ENCODE data around the gene CGNL1. TPM values are rescaled to one million over a fixed set of nuclear protein-coding genes. Genes with fewer than 3 reads are reported as not detected.

CGNL1 gene
- total RNA-seq, 1 donor from 2014 or later = 11.0 TPM

GRCh38 chr15:57343048-57343447 lies 33.3 kb upstream of the CGNL1 start:
- Histone ChIP-seq H3K9ac (ENCODE audit: low read length) (no peak overlapping the region), H3K27me3 (ENCODE audit: insufficient read depth, low read length) (no peaks in the 10 kb centered on the region), H4K20me1 (ENCODE audit: insufficient read depth, low read length) (no peaks in the 10 kb centered on the region), H3K27ac (ENCODE audit: low read depth, low read length) (no peak overlapping the region), H3K4me2 (ENCODE audit: low read length) (no peak overlapping the region), H2AFZ (ENCODE audit: low read depth, low read length) (no peak overlapping the region), H3K4me3 (ENCODE audit: insufficient read depth, low read depth, low read length) (no peak overlapping the region), H3K36me3 (ENCODE audit: insufficient read depth, low read length) (no peaks in the 10 kb centered on the region), H3K9me3 (ENCODE audit: insufficient read depth, low read depth, low read length) (no peaks in the 10 kb centered on the region), H3K4me1 (ENCODE audit: insufficient read depth, low read length) (peaks cover 2% of the 10 kb centered on the region), H3K79me2 (ENCODE audit: insufficient read depth, low read length) (no peaks in the 10 kb centered on the region)
- DNase-seq (ENCODE audit: low read depth) (no peak), FAIRE-seq (no peak)
- Mint-ChIP-seq H3K36me3 (ENCODE audit: low read depth, unreplicated experiment) (no peaks in the 10 kb centered on the region), H3K4me1 (ENCODE audit: low read depth, unreplicated experiment) (peaks cover 2% of the 10 kb centered on the region), H3K27ac (ENCODE audit: unreplicated experiment) (no peak overlapping the region), H3K4me3 (ENCODE audit: unreplicated experiment) (no peak overlapping the region), H3K9me3 (ENCODE audit: unreplicated experiment) (peaks cover 4% of the 10 kb centered on the region), H3K27me3 (ENCODE audit: low read depth, unreplicated experiment) (peaks cover 4% of the 10 kb centered on the region)
- TF ChIP-seq EZH2 (IDR thresholded peaks at IDR 0.05; ENCODE audit: insufficient read depth, low read length) (no peak), CTCF (IDR thresholded peaks at IDR 0.05; ENCODE audit: insufficient read depth, low read depth, low read length) (no peak)

GRCh38 chr15:57343498-57343897 lies 32.8 kb upstream of the CGNL1 start:
- H3K27me3 Mint-ChIP-seq (ENCODE audit: low read depth, unreplicated experiment) = peaks cover 4% of the 10 kb centered on the region
- no peaks in the 10 kb centered on the region for H4K20me1 ChIP-seq (ENCODE audit: insufficient read depth, low read length)
- H3K36me3 ChIP-seq (ENCODE audit: insufficient read depth, low read length) = no peaks in the 10 kb centered on the region
- H3K9ac ChIP-seq (ENCODE audit: low read length) = no peak overlapping the region
- H3K27me3 ChIP-seq (ENCODE audit: insufficient read depth, low read length) = no peaks in the 10 kb centered on the region
- no peaks in the 10 kb centered on the region for H3K9me3 ChIP-seq (ENCODE audit: insufficient read depth, low read depth, low read length)
- H3K27ac ChIP-seq (ENCODE audit: low read depth, low read length) = no peak overlapping the region
- H3K9me3 Mint-ChIP-seq (ENCODE audit: unreplicated experiment) = peaks cover 4% of the 10 kb centered on the region
- no peak overlapping the region for H3K4me3 Mint-ChIP-seq (ENCODE audit: unreplicated experiment)
- H3K79me2 ChIP-seq (ENCODE audit: insufficient read depth, low read length) = no peaks in the 10 kb centered on the region
- H3K4me2 ChIP-seq (ENCODE audit: low read length) = no peak overlapping the region
- DNase-seq (ENCODE audit: low read depth) (no peak), FAIRE-seq (no peak)
- no peak overlapping the region for H3K4me3 ChIP-seq (ENCODE audit: insufficient read depth, low read depth, low read length)
- H2AFZ ChIP-seq (ENCODE audit: low read depth, low read length) = no peak overlapping the region
- H3K36me3 Mint-ChIP-seq (ENCODE audit: low read depth, unreplicated experiment) = no peaks in the 10 kb centered on the region
- no peaks in the 10 kb centered on the region for H3K4me1 Mint-ChIP-seq (ENCODE audit: low read depth, unreplicated experiment)
- H3K27ac Mint-ChIP-seq (ENCODE audit: unreplicated experiment) = no peak overlapping the region
- no peak for TF ChIP-seq CTCF (IDR thresholded peaks at IDR 0.05; ENCODE audit: insufficient read depth, low read depth, low read length)
- H3K4me1 ChIP-seq (ENCODE audit: insufficient read depth, low read length) = no peaks in the 10 kb centered on the region

GRCh38 chr15:57344282-57344681 lies 32.0 kb upstream of the CGNL1 start:
- Histone ChIP-seq H3K4me1 (ENCODE audit: insufficient read depth, low read length) (no peaks in the 10 kb centered on the region), H3K9me3 (ENCODE audit: insufficient read depth, low read depth, low read length) (no peaks in the 10 kb centered on the region), H2AFZ (ENCODE audit: low read depth, low read length) (no peak overlapping the region), H3K4me3 (ENCODE audit: insufficient read depth, low read depth, low read length) (no peak overlapping the region), H3K27ac (ENCODE audit: low read depth, low read length) (no peak overlapping the region), H3K79me2 (ENCODE audit: insufficient read depth, low read length) (no peaks in the 10 kb centered on the region), H3K27me3 (ENCODE audit: insufficient read depth, low read length) (no peaks in the 10 kb centered on the region), H3K36me3 (ENCODE audit: insufficient read depth, low read length) (no peaks in the 10 kb centered on the region), H3K9ac (ENCODE audit: low read length) (no peak overlapping the region), H4K20me1 (ENCODE audit: insufficient read depth, low read length) (no peaks in the 10 kb centered on the region), H3K4me2 (ENCODE audit: low read length) (no peak overlapping the region)
- Mint-ChIP-seq H3K36me3 (ENCODE audit: low read depth, unreplicated experiment) (no peaks in the 10 kb centered on the region), H3K27me3 (ENCODE audit: low read depth, unreplicated experiment) (peaks cover 4% of the 10 kb centered on the region), H3K4me3 (ENCODE audit: unreplicated experiment) (no peak overlapping the region), H3K4me1 (ENCODE audit: low read depth, unreplicated experiment) (no peaks in the 10 kb centered on the region), H3K9me3 (ENCODE audit: unreplicated experiment) (peaks cover 4% of the 10 kb centered on the region), H3K27ac (ENCODE audit: unreplicated experiment) (no peak overlapping the region)
- TF ChIP-seq EZH2 (IDR thresholded peaks at IDR 0.05; ENCODE audit: insufficient read depth, low read length) (no peak), CTCF (IDR thresholded peaks at IDR 0.05; ENCODE audit: insufficient read depth, low read depth, low read length) (no peak)
- no peak for FAIRE-seq
- no peak for DNase-seq (ENCODE audit: low read depth)

All from astrocyte (in vitro differentiated cells and primary cell).